ENCODE measurements around the gene CEP57.
"Not testable (repeated sequence)": the region's sequence is repeated elsewhere in the genome, so short reads cannot be mapped to it uniquely, and the experiment has no call there.

The CEP57 gene

DNA sequence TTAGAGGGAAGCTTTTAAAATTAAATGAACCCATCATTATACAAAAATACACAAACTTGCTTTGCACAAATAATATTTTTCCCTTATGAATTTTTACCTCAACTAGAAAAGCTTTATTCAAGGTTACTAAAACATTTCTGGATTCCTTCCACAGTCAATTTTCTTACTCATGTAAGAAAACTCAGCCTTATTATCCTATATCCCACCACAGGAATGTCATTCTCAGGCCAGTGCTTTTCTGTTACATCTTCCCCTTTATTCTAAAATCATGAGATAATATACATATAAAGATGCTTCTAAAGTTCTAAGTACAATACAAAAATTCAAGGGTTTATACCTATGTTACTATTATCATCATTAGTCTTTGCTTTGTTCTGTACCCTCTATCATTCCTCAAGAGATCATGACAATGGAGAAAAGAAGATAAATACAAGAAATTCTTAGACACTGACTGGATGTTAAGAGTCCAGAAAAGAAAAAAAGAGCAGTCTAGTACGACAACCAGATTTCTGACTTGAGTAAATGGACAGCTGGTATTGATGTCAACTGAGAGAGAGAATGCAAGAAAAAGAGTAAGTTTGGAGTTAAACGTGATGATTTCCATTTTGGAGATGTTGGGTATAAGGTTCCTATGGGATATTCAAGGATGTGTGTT, 73.3 kb downstream of the CEP57 start:
- DNase-seq = no peak

DNA sequence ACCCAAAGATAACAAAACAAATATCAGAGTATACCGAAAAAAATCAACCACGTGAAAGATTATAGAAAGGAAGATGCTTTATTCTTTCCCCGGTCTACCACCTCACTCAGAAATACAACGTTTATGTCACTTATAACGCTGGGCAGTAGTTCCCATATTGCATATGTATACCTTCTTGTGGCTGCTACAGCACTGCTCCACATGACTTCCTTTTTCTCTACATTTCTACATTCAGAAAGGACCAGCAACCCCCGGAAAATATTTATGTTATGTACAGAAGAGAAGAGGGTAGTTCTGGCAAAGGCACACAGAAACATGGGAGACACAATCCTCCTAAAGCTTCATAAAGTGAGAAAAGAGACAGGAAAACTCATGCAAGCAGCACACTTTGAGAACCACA, 76.8 kb downstream of the CEP57 start:
- DNase-seq = no peak

GRCh38 chr11:95870877-95871276, 80.6 kb downstream of the CEP57 start:
- not testable (repeated sequence) for DNase-seq

DNA sequence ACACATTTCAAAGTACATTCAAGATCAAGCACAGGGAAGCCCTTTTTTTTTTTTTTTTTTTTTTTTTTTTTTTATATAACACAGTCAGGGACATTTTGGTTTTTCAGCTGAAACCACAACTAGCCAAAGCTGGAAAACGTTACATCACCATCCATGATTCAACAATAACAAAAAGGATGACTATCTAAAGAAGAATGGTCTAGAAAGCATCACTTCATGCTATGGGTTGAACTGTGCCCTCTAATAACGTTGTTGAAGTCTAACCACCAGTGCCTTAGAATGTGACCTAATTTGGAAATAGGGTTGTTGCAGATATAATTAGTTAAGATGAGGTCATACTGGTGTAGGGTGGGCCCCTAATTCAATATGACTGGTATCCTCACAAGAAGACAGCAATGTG, 87.0 kb downstream of the CEP57 start:
- DNase-seq = no peak

Data from CD4-positive, alpha-beta T cell treated with Interleukin-17A for 1 hour (primary cell).